H9 (cell line): ENCODE data around the gene RYR3. TPM values are rescaled to one million over a fixed set of nuclear protein-coding genes. Genes with fewer than 3 reads are reported as not detected.

ENCODE experiments used
- DNase-seq: peaks from one replicate; pipeline ENCODE4 v3.0.0-alpha.2; 2017
- H2AFZ ChIP-seq: one replicate; pipeline ENCODE4 v1.6.1; 2013; ENCODE audit warnings: mild to moderate bottlenecking, low read length, control low read depth, moderate library complexity
- H2AK5ac ChIP-seq: 2 replicates; pipeline ENCODE4 v1.6.1; 2013; ENCODE audit warnings: low read length, control low read depth, mixed read lengths; ENCODE audit not compliant: insufficient read length
- H2BK120ac ChIP-seq: one replicate; pipeline ENCODE4 v1.6.1; 2013; ENCODE audit warnings: low read depth, mild to moderate bottlenecking, low read length, control low read depth, inconsistent platforms; ENCODE audit not compliant: poor library complexity, severe bottlenecking
- H2BK12ac ChIP-seq: 2 replicates; pipeline ENCODE4 v1.6.1; 2013; ENCODE audit warnings: low read length, control low read depth, mixed read lengths, low read depth; ENCODE audit not compliant: insufficient read length
- H2BK15ac ChIP-seq: 2 replicates; pipeline ENCODE4 v1.6.1; 2013; ENCODE audit warnings: low read depth, low read length, control low read depth
- H2BK20ac ChIP-seq: one replicate; pipeline ENCODE4 v1.6.1; 2013; ENCODE audit warnings: low read depth, mild to moderate bottlenecking, low read length, control low read depth, inconsistent platforms; ENCODE audit not compliant: poor library complexity, severe bottlenecking
- H2BK5ac ChIP-seq: 2 replicates; pipeline ENCODE4 v1.6.1; 2013; ENCODE audit warnings: low read length, control low read depth, mixed read lengths; ENCODE audit not compliant: insufficient read length
- H3K14ac ChIP-seq: 2 replicates; pipeline ENCODE4 v1.6.1; 2013; ENCODE audit warnings: low read length, control low read depth; ENCODE audit not compliant: insufficient read depth
- H3K18ac ChIP-seq: 2 replicates; pipeline ENCODE4 v1.6.1; 2013; ENCODE audit warnings: low read depth, mild to moderate bottlenecking, mixed read lengths, low read length, control low read depth; ENCODE audit not compliant: insufficient read length
- H3K23ac ChIP-seq: 2 replicates; pipeline ENCODE4 v1.6.1; 2013; ENCODE audit warnings: low read length, control low read depth, mixed read lengths, low read depth; ENCODE audit not compliant: insufficient read length
- H3K23me2 ChIP-seq: 2 replicates; pipeline ENCODE4 v1.6.1; 2013; ENCODE audit warnings: low read depth, mild to moderate bottlenecking, mixed read lengths, low read length, control low read depth; ENCODE audit not compliant: insufficient read length, poor library complexity, severe bottlenecking
- H3K27ac ChIP-seq: 2 replicates; pipeline ENCODE4 v1.5.1; 2013; ENCODE audit warnings: low read length, control low read depth, mixed read lengths, low read depth; ENCODE audit not compliant: insufficient read length
- H3K27me3 ChIP-seq: 2 replicates; pipeline ENCODE4 v1.6.1; 2013; ENCODE audit warnings: low read length, control low read depth, inconsistent platforms; ENCODE audit not compliant: insufficient read depth
- H3K4ac ChIP-seq: 2 replicates; pipeline ENCODE4 v1.6.1; 2013; ENCODE audit warnings: low read depth, mild to moderate bottlenecking, control low read depth, inconsistent platforms, low read length, moderate library complexity
- H3K4me1 ChIP-seq: 2 replicates; pipeline ENCODE4 v1.6.1; 2013; ENCODE audit warnings: low read length, control low read depth, inconsistent platforms; ENCODE audit not compliant: insufficient read depth
- H3K4me2 ChIP-seq: 2 replicates; pipeline ENCODE4 v1.6.1; 2013; ENCODE audit warnings: low read length, control low read depth, mixed read lengths; ENCODE audit not compliant: insufficient read length, insufficient read depth
- H3K56ac ChIP-seq: 2 replicates; pipeline ENCODE4 v1.6.1; 2013; ENCODE audit warnings: low read depth, mild to moderate bottlenecking, mixed read lengths, low read length, control low read depth; ENCODE audit not compliant: insufficient read length
- H3K79me1 ChIP-seq: 2 replicates; pipeline ENCODE4 v1.6.1; 2013; ENCODE audit warnings: low read depth, mild to moderate bottlenecking, moderate library complexity, low read length, control low read depth, inconsistent platforms; ENCODE audit not compliant: insufficient read depth, poor library complexity, severe bottlenecking
- H3K79me2 ChIP-seq: 2 replicates; pipeline ENCODE4 v1.6.1; 2013; ENCODE audit warnings: low read length, control low read depth, inconsistent platforms; ENCODE audit not compliant: insufficient read depth
- H3K9ac ChIP-seq: 2 replicates; pipeline ENCODE4 v1.6.1; 2013; ENCODE audit warnings: low read length, control low read depth, mixed read lengths; ENCODE audit not compliant: insufficient read length; ENCODE audit errors: extremely low read depth
- H3K9me3 ChIP-seq: one replicate; pipeline ENCODE4 v1.6.1; 2013; ENCODE audit warnings: low read depth, low read length, inconsistent platforms; ENCODE audit not compliant: control insufficient read depth
- H3T11ph ChIP-seq: one replicate; pipeline ENCODE4 v1.6.1; 2013; ENCODE audit warnings: mild to moderate bottlenecking, low read length, control low read depth, inconsistent platforms
- H4K20me1 ChIP-seq: one replicate; pipeline ENCODE4 v1.6.1; 2013; ENCODE audit not compliant: control insufficient read depth, insufficient read length, insufficient read depth
- H4K5ac ChIP-seq: 2 replicates; pipeline ENCODE4 v1.6.1; 2013; ENCODE audit warnings: low read depth, mild to moderate bottlenecking, mixed read lengths, low read length, control low read depth; ENCODE audit not compliant: insufficient read length
- H4K8ac ChIP-seq: replicated peaks from 2 replicates; pipeline ENCODE4 v1.6.1; 2013; ENCODE audit warnings: low read length, control low read depth, mixed read lengths, low read depth; ENCODE audit not compliant: insufficient read length
- H4K91ac ChIP-seq: 2 replicates; pipeline ENCODE4 v1.6.1; 2013; ENCODE audit warnings: low read depth, mild to moderate bottlenecking, moderate library complexity, mixed read lengths, low read length, control low read depth; ENCODE audit not compliant: insufficient read length
- H3K27ac Mint-ChIP-seq, 3 experiments: 2 replicates in 2 of 3; 3 replicates in 1 of 3; pipeline ENCODE4 v1.8.0; 2020 to 2021; ENCODE audit warnings: mixed read lengths in 3 of 3, mild to moderate bottlenecking in 1 of 3, moderate library complexity in 1 of 3
- H3K27me3 Mint-ChIP-seq: 2 replicates; pipeline ENCODE4 v1.8.0; 2021; ENCODE audit warnings: low read depth, mild to moderate bottlenecking, moderate library complexity, mixed read lengths
- H3K36me3 Mint-ChIP-seq, 3 experiments: 2 replicates in 2 of 3; 3 replicates in 1 of 3; pipeline ENCODE4 v1.8.0; 2020 to 2021; ENCODE audit warnings: low read depth in 3 of 3, mixed read lengths in 3 of 3; ENCODE audit not compliant: insufficient read depth in 1 of 3
- H3K4me1 Mint-ChIP-seq, 2 experiments: 2 replicates each; pipeline ENCODE4 v1.8.0; 2020; ENCODE audit warnings: mixed read lengths in 2 of 2
- H3K4me3 Mint-ChIP-seq, 2 experiments: 2 replicates in 1 of 2; 3 replicates in 1 of 2; pipeline ENCODE4 v1.8.0; 2020 to 2021; ENCODE audit warnings: mild to moderate bottlenecking in 2 of 2, mixed read lengths in 2 of 2, moderate library complexity in 1 of 2
- H3K9me3 Mint-ChIP-seq, 2 experiments: 2 replicates in 1 of 2; 3 replicates in 1 of 2; pipeline ENCODE4 v1.8.0; 2020; ENCODE audit warnings: mild to moderate bottlenecking in 2 of 2, mixed read lengths in 2 of 2, moderate library complexity in 1 of 2
- CTCF ChIP-seq: fragments of 200-600 bp; sonication (generic); conservative IDR thresholded peaks from 3 replicates; pipeline ENCODE4 v1.8.0; 2021; ENCODE audit warnings: antibody characterized with exemption, mild to moderate bottlenecking
- WGBS: extraction: QIAGEN DNeasy Blood & Tissue Kit; methylation state at CpG from one replicate; pipeline ENCODE4 v1.1.7; 2013; ENCODE audit warnings: missing lambda C conversion rate, low lambda C conversion rate, mixed read lengths; ENCODE audit not compliant: insufficient read length; ENCODE audit errors: extremely low coverage; 5-methylcytosine and 5-hydroxymethylcytosine counted together
- total RNA-seq: library from RNA; stranded (reverse); gene quantifications from 2 replicates; pipeline ENCODE4 v1.2.1, GENCODE V29; 2021

Gene RYR3
- total RNA-seq, 1 experiment from 2014 or later, result 0.85 TPM

- Histone ChIP-seq H3K4ac (no peak overlapping the region), H4K91ac (no peak overlapping the region), H3K27me3 (no peaks in the 10 kb centered on the region), H3K23me2 (no peaks in the 10 kb centered on the region), H2AFZ (no peak overlapping the region), H3K4me2 (no peak overlapping the region), H2BK15ac (no peak overlapping the region), H4K20me1 (no peaks in the 10 kb centered on the region), H3K56ac (no peak overlapping the region), H3K27ac (no peak overlapping the region), H3K4me1 (peaks cover 11% of the 10 kb centered on the region), H2AK5ac (no peak overlapping the region), H2BK12ac (no peak overlapping the region), H4K5ac (no peak overlapping the region), H2BK20ac (no peak overlapping the region), H3T11ph (no peak overlapping the region), H3K9me3 (no peaks in the 10 kb centered on the region), H2BK120ac (no peak overlapping the region), H3K79me1 (no peaks in the 10 kb centered on the region), H3K14ac (no peak overlapping the region), H3K9ac (no peak overlapping the region), H3K79me2 (no peaks in the 10 kb centered on the region), H3K23ac (no peak overlapping the region), H2BK5ac (no peak overlapping the region), H3K18ac (no peak overlapping the region), H4K8ac (no peak overlapping the region)
- no peak overlapping the region for H3K27ac Mint-ChIP-seq
- WGBS, result no CpG with 5 or more reads among the region's 2 CpGs
- H3K36me3 Mint-ChIP-seq, result peaks cover 2 to 4% (median 3%) of the 10 kb centered on the region in 3 experiments; a peak in 4 of 7 replicates
- H3K4me3 Mint-ChIP-seq, result no peak overlapping the region
- DNase-seq, result no peak
- no peak for TF ChIP-seq CTCF
- H3K9me3 Mint-ChIP-seq, result peaks cover 0 to 3% of the 10 kb centered on the region in 2 experiments; a peak in 1 of 5 replicates
- peaks cover 19% of the 10 kb centered on the region for H3K27me3 Mint-ChIP-seq
- H3K4me1 Mint-ChIP-seq, result peaks cover 42 to 47% of the 10 kb centered on the region in 2 experiments
Measured at GRCh38 chr15:33839540-33839939, 528.8 kb downstream of the RYR3 start.
